Measurements from ENCODE around the gene HCK.

Gene HCK

DNA sequence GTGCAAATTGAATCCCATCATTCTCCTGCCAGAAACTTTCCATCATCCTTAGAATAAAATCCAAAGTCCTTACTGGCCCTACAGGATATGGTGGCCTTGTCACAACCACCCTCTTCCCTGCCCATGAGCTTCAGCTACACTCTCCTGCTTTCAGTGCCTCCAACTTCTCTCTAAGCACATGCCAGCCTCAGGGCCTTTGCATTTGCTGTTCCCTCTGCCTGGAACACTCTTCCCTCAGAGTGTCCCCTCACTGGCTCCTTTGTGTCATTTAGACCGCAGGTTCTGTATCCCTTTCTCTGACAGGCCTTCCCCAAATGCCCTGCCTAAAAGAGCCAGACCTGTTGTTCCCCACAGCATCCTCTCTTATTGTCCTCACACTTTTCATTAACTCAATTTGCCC is 18.2 kb downstream of the HCK start:
- DNase-seq (ENCODE audit: insufficient read length, low spot score) = no peak
- TF ChIP-seq, protein P1, sequence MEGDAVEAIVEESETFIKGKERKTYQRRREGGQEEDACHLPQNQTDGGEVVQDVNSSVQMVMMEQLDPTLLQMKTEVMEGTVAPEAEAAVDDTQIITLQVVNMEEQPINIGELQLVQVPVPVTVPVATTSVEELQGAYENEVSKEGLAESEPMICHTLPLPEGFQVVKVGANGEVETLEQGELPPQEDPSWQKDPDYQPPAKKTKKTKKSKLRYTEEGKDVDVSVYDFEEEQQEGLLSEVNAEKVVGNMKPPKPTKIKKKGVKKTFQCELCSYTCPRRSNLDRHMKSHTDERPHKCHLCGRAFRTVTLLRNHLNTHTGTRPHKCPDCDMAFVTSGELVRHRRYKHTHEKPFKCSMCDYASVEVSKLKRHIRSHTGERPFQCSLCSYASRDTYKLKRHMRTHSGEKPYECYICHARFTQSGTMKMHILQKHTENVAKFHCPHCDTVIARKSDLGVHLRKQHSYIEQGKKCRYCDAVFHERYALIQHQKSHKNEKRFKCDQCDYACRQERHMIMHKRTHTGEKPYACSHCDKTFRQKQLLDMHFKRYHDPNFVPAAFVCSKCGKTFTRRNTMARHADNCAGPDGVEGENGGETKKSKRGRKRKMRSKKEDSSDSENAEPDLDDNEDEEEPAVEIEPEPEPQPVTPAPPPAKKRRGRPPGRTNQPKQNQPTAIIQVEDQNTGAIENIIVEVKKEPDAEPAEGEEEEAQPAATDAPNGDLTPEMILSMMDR (IDR thresholded peaks at IDR 0.05; ENCODE audit: insufficient read depth, missing control alignments) = no peak
- no peak for FAIRE-seq

DNA sequence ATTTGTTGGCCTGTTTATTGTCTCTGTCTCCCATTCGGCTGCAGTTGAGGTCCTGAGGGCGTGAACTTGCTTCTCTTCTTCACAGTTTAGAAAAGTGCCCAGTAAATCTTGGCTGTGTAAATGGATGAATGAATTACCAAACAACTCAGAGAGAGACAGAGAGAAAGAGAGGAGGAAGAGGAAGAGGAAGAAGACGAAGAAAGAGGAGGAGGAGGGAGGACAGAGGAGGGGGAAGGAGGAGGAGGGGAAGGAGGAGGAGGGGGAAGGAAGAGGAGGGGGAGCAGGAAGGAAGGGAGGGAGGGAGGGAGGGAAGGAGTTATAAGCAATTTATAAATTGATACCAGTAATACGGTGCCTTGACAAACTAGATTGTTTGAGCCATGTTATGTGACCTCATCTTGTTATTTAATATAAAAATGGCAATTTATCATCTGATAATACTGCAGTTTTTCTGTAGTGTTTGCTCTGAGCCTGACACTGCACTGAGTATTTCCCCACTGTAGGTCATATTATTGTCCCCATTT is 18.7 kb downstream of the HCK start:
- TF ChIP-seq, protein P1 (IDR thresholded peaks at IDR 0.05; ENCODE audit: insufficient read depth, missing control alignments) = no peak
- DNase-seq (ENCODE audit: insufficient read length, low spot score) = no peak
- FAIRE-seq = no peak

DNA sequence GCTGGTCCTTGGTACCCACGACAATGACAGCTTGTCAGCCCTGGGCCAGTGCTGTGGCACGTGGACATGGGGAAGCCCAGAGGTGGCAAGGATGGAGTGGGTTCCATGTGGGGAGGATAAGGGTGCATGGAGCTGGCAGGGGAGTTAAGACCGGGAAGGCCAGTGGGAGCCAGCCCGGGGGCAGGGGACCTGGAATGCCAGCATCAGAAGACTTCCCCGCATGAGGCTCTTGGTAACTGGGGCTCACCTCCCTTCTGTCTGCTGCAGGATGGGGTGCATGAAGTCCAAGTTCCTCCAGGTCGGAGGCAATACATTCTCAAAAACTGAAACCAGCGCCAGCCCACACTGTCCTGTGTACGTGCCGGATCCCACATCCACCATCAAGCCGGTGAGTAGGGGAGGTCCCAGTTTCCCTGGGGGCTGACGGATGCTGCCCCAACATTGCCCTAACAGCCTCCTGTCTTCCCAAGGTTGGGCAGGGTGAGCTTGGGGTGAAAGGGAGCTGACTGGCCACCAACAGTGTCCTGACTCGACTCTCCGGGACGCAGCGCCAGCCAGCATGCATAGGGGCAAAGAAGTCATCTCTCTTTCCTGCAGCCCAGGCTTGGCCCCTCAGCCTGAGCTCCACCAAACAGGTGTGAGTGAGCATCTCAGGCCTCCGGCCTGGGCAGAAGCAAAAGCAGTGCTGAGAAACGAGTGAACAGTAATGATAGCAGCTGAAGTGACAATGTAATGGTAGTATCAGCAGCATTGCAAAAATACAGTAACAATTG is 19.5 kb downstream of the HCK start:
- FAIRE-seq = no peak
- no peak for DNase-seq (ENCODE audit: insufficient read length, low spot score)
- TF ChIP-seq, protein P1 (IDR thresholded peaks at IDR 0.05; ENCODE audit: insufficient read depth, missing control alignments) = no peak

DNA sequence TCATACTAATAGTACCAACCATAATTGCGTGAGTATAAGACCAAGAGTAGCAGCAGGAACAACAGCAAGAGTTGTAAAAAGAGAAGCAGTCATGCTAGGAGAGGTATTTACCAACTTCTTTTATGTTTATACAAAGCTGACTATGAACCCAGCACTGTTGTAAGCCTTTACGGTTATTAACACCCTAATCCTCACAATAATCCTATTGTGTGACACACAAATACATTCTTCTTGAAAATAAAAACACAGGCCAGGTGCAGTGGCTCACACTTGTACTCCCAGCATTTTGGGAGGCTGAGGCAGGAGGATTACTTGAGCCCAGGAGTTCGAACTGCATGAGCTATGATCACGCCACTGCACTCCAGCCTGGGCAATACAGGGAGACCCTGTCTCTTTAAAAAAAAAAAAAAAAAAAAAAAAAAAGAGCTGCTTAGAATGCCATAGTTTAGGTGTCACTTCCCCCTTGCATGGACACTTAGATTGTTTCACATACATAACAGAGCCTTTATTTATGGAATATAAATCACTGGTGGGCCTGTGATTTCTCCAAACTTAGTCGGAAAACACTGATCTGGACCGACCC is 20.2 kb downstream of the HCK start:
- TF ChIP-seq, protein P1 (IDR thresholded peaks at IDR 0.05; ENCODE audit: insufficient read depth, missing control alignments) = no peak
- no peak for FAIRE-seq
- no peak for DNase-seq (ENCODE audit: insufficient read length, low spot score)

DNA sequence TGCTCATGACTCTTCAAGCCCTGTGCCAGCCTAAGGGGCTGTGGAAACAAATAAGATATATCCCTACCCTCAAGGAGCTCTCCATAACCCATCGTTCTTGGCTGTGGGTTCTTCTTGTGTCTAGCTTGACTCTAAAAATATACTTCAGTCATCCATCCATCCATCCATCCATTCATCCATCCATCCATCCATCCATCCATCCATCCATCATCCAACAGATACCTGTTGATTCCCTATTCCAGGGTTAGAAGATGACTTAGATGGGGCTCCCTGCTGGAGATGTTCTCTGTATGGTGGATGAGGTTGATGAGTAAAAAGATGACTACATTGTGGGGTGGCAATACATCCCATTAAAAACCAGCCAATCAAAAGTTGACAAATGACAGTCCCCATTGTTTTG is 23.5 kb downstream of the HCK start:
- DNase-seq (ENCODE audit: insufficient read length, low spot score) (no peak), FAIRE-seq (no peak)
- TF ChIP-seq, protein P1 (IDR thresholded peaks at IDR 0.05; ENCODE audit: insufficient read depth, missing control alignments) = no peak

DNA sequence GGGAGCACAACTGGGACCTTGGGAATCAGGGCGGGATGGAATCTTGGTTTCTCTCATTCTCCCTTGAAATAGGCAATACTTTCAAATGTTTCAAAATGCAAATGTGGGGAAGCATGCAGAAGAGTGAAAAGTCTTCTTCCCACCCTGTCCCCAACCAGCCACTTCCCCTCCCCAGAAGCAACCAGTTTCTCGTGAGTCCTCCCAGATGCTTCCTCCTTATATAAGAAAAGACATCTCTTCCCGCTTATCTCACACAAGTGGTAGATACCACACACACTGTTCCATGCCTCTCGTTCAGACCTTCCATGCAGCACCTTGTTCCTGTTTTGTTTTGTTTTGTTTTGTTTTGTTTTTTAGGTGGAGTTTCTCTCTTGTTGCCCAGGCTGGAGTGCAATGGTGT is 25.1 kb downstream of the HCK start:
- DNase-seq (ENCODE audit: insufficient read length, low spot score) = no peak
- TF ChIP-seq, protein P1 (IDR thresholded peaks at IDR 0.05; ENCODE audit: insufficient read depth, missing control alignments) = no peak
- FAIRE-seq = no peak

DNA sequence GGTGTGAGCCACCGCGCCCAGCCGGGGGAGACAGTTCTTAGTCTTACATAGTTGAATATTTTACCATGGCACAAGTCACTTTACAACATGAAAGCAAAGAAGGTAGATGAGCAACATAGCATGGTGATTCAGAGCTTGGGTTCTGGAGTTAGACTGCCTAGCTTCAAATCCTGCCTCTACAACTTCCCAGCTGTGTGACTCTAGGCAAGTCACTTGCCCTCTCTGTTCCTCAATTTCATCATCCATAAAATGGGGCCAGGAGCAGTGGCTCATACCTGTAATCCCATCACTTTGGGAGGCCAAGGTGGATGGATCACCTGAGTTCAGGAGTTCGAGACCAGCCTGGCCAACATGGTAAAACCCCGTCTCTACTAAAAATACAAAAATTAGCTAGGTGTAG is 26.3 kb downstream of the HCK start:
- no peak for FAIRE-seq
- TF ChIP-seq, protein P1 (IDR thresholded peaks at IDR 0.05; ENCODE audit: insufficient read depth, missing control alignments) = no peak
- DNase-seq (ENCODE audit: insufficient read length, low spot score) = no peak

All from D721Med (cell line).